ENCODE data around the gene SRP68. TPM values are rescaled to one million over a fixed set of nuclear protein-coding genes. Genes with fewer than 3 reads are reported as not detected.

SRP68 gene
- total RNA-seq (2022; extraction: Qiagen RNA extraction; ENCODE audit: low read depth) = 73.3 to 89.8 TPM (median 87.8 TPM) in 5 replicates

GRCh38 chr17:76072148-76072858 is at the start of gene SRP68:
Gene SRP68 (minus strand): TSS chr17:76072517. CDS start chr17:76072491, 26 bp downstream.

GRCh38 chr17:76103274-76104139 is 31.2 kb upstream of the SRP68 start, which contains the start of gene EXOC7:
Gene EXOC7 (minus strand): TSS chr17:76103787. CDS start chr17:76103692, 95 bp downstream.

GRCh38 chr17:76078860-76079534 is 6.7 kb upstream of the SRP68 start, which contains the start of gene ZACN:
Gene ZACN (plus strand): TSS chr17:76079182. CDS start chr17:76079265, 83 bp downstream.

GRCh38 chr17:76074390-76075363 is 2.4 kb upstream of the SRP68 start, which contains the start of gene GALR2:
Gene GALR2 (plus strand): TSS chr17:76074781. CDS start chr17:76074884, 103 bp downstream.

GRCh38 chr17:76027159-76027839 is 45.0 kb downstream of the SRP68 start, which contains the start of gene EVPL:
Gene EVPL (minus strand): TSS chr17:76027306. CDS start chr17:76027198, 108 bp downstream.

GRCh38 chr17:76000755-76001521 is 71.4 kb downstream of the SRP68 start, which contains the start of gene CDK3:
Gene CDK3 (plus strand): TSS chr17:76000855. CDS start chr17:76001426, 571 bp downstream.

Other genes starting within 250 kb of the SRP68 start
- gene UNC13D, start 228.1 kb downstream of the SRP68 start, total RNA-seq (2022; extraction: Qiagen RNA extraction; ENCODE audit: low read depth) = 2.3 to 4.8 TPM (median 4.3 TPM) in 5 replicates
- 83.1 to 105 TPM (median 92.2 TPM) in 5 replicates for gene WBP2, start 217.2 kb downstream of the SRP68 start, total RNA-seq (2022; extraction: Qiagen RNA extraction; ENCODE audit: low read depth)
- gene TRIM47, start 193.9 kb downstream of the SRP68 start, total RNA-seq (2022; extraction: Qiagen RNA extraction; ENCODE audit: low read depth) = 138 to 179 TPM (median 144 TPM) in 5 replicates
- 32.2 to 45.2 TPM (median 37.3 TPM) in 5 replicates for gene TRIM65, start 175.6 kb downstream of the SRP68 start, total RNA-seq (2022; extraction: Qiagen RNA extraction; ENCODE audit: low read depth)
- gene MRPL38, start 167.6 kb downstream of the SRP68 start, total RNA-seq (2022; extraction: Qiagen RNA extraction; ENCODE audit: low read depth) = 95.6 to 134 TPM (median 122 TPM) in 5 replicates
- gene FBF1, start 131.5 kb downstream of the SRP68 start, total RNA-seq (2022; extraction: Qiagen RNA extraction; ENCODE audit: low read depth) = 4.5 to 9.4 TPM (median 8.6 TPM) in 5 replicates
- gene ACOX1, start 93.4 kb downstream of the SRP68 start, total RNA-seq (2022; extraction: Qiagen RNA extraction; ENCODE audit: low read depth) = 15.9 to 18.2 TPM (median 17.5 TPM) in 5 replicates
- gene TEN1, start 93.3 kb downstream of the SRP68 start, total RNA-seq (2022; extraction: Qiagen RNA extraction; ENCODE audit: low read depth) = 22.8 to 24.7 TPM (median 23.4 TPM) in 5 replicates
- gene CDK3, start 71.7 kb downstream of the SRP68 start, total RNA-seq (2022; extraction: Qiagen RNA extraction; ENCODE audit: low read depth) = 3.3 to 6.0 TPM (median 5.5 TPM) in 5 replicates
- 11.9 to 17.9 TPM (median 14.9 TPM) in 5 replicates for gene EVPL, start 45.2 kb downstream of the SRP68 start, total RNA-seq (2022; extraction: Qiagen RNA extraction; ENCODE audit: low read depth)
- 0.22 to 1.6 TPM (median 1.3 TPM) in 5 replicates for gene GALR2, start 2.3 kb upstream of the SRP68 start, total RNA-seq (2022; extraction: Qiagen RNA extraction; ENCODE audit: low read depth)
- gene ZACN, start 6.7 kb upstream of the SRP68 start, total RNA-seq (2022; extraction: Qiagen RNA extraction; ENCODE audit: low read depth) = 0.16 to 0.58 TPM (median 0.28 TPM) in 5 replicates
- 60.6 to 75.5 TPM (median 70.4 TPM) in 5 replicates for gene EXOC7, start 31.3 kb upstream of the SRP68 start, total RNA-seq (2022; extraction: Qiagen RNA extraction; ENCODE audit: low read depth)
- gene FOXJ1, start 68.7 kb upstream of the SRP68 start, total RNA-seq (2022; extraction: Qiagen RNA extraction; ENCODE audit: low read depth) = 0.24 to 0.42 TPM (median 0.35 TPM) in 5 replicates
- 5.7 to 8.7 TPM (median 6.8 TPM) in 5 replicates for gene RNF157, start 168.0 kb upstream of the SRP68 start, total RNA-seq (2022; extraction: Qiagen RNA extraction; ENCODE audit: low read depth)
- gene UBALD2, start 192.8 kb upstream of the SRP68 start, total RNA-seq (2022; extraction: Qiagen RNA extraction; ENCODE audit: low read depth) = 45.3 to 95.6 TPM (median 71.1 TPM) in 5 replicates
- gene QRICH2, start 235.8 kb upstream of the SRP68 start, total RNA-seq (2022; extraction: Qiagen RNA extraction; ENCODE audit: low read depth) = 0.69 to 1.8 TPM (median 1.0 TPM) in 5 replicates